Fibroblast of peridontal ligament (primary cell): Measurements from ENCODE around the gene HIRA.

Source experiments
- DNase-seq: peaks from one replicate; pipeline ENCODE4 v3.0.0-alpha.2; 2010; ENCODE audit errors: extremely low read depth

Gene HIRA

GRCh38 chr22:19285831-19286230 lies 145.7 kb downstream of the HIRA start:
- DNase-seq = no peak
